Neural progenitor cell (in vitro differentiated cells): ENCODE measurements around the gene MTREX.

ENCODE experiments used
- EZH2 ChIP-seq: fragments of 200-600 bp; sonication (generic); IDR thresholded peaks from 2 replicates; pipeline ENCODE4 v1.6.1; 2017; ENCODE audit warnings: antibody characterized with exemption, mild to moderate bottlenecking, moderate library complexity
- EZH2phosphoT487 ChIP-seq: fragments of 200-600 bp; sonication (generic); IDR thresholded peaks from 2 replicates; pipeline ENCODE4 v1.6.1; 2017; ENCODE audit warnings: antibody characterized with exemption
- TF ChIP-seq, protein P1 (sequence below): fragments of 200-600 bp; sonication (generic); IDR thresholded peaks from 2 replicates; pipeline ENCODE4 v1.5.1; 2017; ENCODE audit warnings: antibody characterized with exemption, mild to moderate bottlenecking

DNA sequence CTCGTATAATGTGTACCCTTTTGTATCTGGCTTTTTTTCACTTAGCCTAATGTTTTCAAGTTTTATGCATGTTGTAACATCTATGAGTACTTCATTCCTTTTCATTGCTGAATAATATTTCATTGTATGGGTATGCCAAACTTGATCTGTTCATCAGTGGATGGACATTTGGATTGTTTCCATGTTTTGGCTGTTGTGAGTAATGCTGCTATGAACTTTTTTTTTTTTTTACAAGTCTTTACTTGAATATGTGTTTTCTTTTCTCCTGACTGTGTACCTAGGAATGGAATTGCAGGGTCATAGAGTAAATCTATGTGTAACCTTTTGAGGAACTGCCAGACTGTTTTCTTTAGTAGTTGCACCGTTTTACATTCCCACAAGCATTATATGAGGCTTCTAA, 52.4 kb downstream of the MTREX start:
- TF ChIP-seq, protein P1, sequence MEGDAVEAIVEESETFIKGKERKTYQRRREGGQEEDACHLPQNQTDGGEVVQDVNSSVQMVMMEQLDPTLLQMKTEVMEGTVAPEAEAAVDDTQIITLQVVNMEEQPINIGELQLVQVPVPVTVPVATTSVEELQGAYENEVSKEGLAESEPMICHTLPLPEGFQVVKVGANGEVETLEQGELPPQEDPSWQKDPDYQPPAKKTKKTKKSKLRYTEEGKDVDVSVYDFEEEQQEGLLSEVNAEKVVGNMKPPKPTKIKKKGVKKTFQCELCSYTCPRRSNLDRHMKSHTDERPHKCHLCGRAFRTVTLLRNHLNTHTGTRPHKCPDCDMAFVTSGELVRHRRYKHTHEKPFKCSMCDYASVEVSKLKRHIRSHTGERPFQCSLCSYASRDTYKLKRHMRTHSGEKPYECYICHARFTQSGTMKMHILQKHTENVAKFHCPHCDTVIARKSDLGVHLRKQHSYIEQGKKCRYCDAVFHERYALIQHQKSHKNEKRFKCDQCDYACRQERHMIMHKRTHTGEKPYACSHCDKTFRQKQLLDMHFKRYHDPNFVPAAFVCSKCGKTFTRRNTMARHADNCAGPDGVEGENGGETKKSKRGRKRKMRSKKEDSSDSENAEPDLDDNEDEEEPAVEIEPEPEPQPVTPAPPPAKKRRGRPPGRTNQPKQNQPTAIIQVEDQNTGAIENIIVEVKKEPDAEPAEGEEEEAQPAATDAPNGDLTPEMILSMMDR: no peak
- TF ChIP-seq EZH2 (no peak), EZH2phosphoT487 (no peak)
